Immature natural killer cell (primary cell): Measurements from ENCODE around the gene MEI1. TPM values are rescaled to one million over a fixed set of nuclear protein-coding genes. Genes with fewer than 3 reads are reported as not detected.
"Not testable (repeated sequence)": the region's sequence is repeated elsewhere in the genome, so short reads cannot be mapped to it uniquely, and the experiment has no call there.

ENCODE experiments used
- DNase-seq, 3 donors: peaks; one replicate each; pipeline ENCODE4 v3.0.0; 2022; ENCODE audit warnings: mixed read lengths in 1 of 3
- H3K27ac Mint-ChIP-seq, 6 donors: one replicate each; pipeline ENCODE4 v1.8.0; 2020; ENCODE audit warnings: mixed read lengths in 6 of 6, mild to moderate bottlenecking in 5 of 6, inconsistent platforms in 4 of 6, moderate library complexity in 3 of 6
- H3K27me3 Mint-ChIP-seq, 3 donors: one replicate each; pipeline ENCODE4 v1.8.0; 2020 to 2021; ENCODE audit warnings: low read depth in 3 of 3, mild to moderate bottlenecking in 3 of 3, mixed read lengths in 3 of 3, moderate library complexity in 3 of 3, inconsistent platforms in 1 of 3
- H3K36me3 Mint-ChIP-seq, 3 donors: one replicate each; pipeline ENCODE4 v1.8.0; 2020; ENCODE audit warnings: mixed read lengths in 3 of 3, inconsistent platforms in 2 of 3, mild to moderate bottlenecking in 2 of 3
- H3K4me1 Mint-ChIP-seq, 2 donors: one replicate each; pipeline ENCODE4 v1.8.0; 2020; ENCODE audit warnings: inconsistent platforms in 2 of 2, mild to moderate bottlenecking in 2 of 2, mixed read lengths in 2 of 2, moderate library complexity in 1 of 2
- H3K4me3 Mint-ChIP-seq, 5 donors: one replicate each; pipeline ENCODE4 v1.8.0; 2020; ENCODE audit warnings: mild to moderate bottlenecking in 5 of 5, mixed read lengths in 5 of 5, inconsistent platforms in 3 of 5, moderate library complexity in 3 of 5
- H3K9me3 Mint-ChIP-seq, 6 donors: one replicate each; pipeline ENCODE4 v1.8.0; 2020; ENCODE audit warnings: mild to moderate bottlenecking in 6 of 6, mixed read lengths in 6 of 6, inconsistent platforms in 4 of 6, moderate library complexity in 3 of 6
- polyA plus RNA-seq, 3 donors: library from polyadenylated mRNA; unstranded; fragments of 300-500 nt; fragmentation: Illumina TruSeq; gene quantifications; one replicate each; pipeline ENCODE4 v1.2.3, GENCODE V29; 2021

Gene MEI1
- polyA plus RNA-seq, 3 donors from 2014 or later = 122 to 250 (median 178) TPM

DNA sequence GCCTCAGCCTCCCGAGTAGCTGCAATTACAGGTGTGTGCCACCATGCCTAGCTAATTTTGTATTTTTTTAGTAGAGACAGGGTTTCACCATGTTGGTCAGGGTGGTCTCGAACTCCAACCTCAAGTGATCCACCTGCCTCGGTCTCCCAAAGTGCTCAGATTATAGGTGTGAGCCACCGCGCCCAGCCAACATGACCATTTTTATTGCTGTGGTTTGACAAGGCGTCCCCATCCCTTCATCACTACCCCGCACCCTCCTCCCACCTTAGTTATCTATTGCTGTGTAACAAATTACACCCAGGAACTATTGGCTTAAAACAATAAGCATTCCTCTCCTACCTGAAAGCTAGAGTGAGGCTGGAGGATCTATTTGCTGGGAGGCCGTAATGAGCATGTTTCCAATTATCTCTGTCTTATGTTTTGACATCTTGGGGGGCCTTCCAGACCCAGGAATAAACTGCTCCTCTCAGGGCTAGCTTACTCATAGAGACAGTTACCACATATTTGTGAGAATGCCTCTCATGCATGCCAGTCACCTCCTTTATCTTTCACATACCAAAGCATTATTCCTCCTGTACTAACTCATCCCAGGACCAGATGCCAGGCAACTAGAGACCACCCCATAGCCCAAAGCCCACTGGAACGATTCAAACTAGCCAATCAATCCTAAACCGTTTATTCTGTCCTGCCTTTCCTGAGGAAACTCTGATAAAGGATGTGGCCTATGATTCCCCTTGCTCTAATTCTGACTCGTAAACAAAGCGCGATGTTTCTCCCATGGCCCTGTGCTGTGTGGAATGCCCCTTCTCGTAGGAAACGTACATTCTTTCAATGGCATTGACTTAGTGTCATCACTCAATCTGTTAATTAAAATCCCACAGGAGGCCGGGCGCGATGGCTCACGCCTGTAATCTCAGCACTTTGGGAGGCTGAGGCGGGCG, 30.1 kb upstream of the MEI1 start:
- Mint-ChIP-seq H3K4me3 (peak overlapping the region in 1 of 5 donors; percentile 29), H3K27me3 (peaks cover 5 to 7% (median 7%) of the 10 kb centered on the region in 3 donors), H3K9me3 (no peaks in the 10 kb centered on the region), H3K4me1 (peaks cover 13 to 16% of the 10 kb centered on the region in 2 donors), H3K27ac (peak overlapping the region in 4 of 6 donors; percentile 10 to 60 (median 40)), H3K36me3 (peaks cover 0 to 11% (median 3%) of the 10 kb centered on the region in 3 donors)
- no peak for DNase-seq

DNA sequence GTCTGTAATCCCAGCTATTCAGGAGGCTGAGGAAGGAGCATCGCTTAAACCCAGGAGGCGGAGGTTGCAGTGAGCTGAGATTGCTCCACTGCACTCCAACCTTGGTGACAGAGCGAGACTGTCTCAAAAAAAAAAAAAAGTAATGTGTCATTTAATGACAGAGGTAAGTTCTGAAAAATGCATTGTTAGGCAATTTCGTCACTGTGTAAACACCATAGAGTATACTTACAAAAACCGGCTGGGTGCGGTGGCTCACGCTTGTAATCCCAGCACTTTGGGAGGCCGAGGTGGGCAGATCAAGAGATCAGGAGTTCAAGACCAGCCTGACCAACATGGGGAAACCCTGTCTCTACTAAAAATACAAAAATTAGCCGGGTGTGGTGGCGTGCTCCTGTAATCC, 27.2 kb upstream of the MEI1 start:
- not testable (repeated sequence) for H3K4me3 Mint-ChIP-seq, H3K9me3 Mint-ChIP-seq, H3K27me3 Mint-ChIP-seq, DNase-seq
- Mint-ChIP-seq H3K27ac (peak overlapping the region in 1 of 6 donors; percentile 40), H3K4me1 (peaks cover 6 to 11% of the 10 kb centered on the region in 2 donors), H3K36me3 (peaks cover 0 to 21% (median 7%) of the 10 kb centered on the region in 3 donors)

DNA sequence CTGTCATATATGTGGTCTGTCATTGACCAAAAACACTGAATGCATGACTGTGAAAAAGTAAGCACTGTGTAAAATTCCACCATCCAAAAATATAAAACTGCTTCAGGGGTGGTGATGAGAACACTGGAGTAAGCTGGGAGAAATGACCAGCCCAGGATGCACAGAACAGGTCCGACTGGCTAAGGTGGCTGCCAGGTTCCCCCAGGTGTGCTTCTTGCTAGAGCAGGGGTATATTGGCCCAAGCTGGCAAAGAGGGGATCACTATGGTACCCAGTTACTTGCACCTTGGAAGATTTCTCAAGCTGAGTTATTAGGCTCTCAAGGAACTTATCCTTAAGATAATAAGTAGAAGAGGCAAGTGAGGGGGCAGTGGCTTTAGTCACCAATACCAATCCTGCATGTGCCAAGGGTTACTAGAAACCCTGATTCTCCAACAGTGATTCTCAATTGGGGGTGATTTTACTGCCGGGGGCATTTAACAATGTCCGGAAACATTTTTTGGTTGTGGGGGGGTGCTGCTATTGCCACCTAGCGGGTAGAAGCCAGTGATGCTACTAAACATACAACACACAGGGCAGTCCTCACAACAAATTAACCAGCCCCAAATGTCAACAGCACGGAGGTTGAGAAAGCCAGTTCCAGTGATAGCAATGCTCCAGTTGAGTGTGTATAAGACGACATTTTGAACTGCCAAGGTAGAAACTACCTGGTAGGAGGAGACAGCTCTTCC, 26.4 kb upstream of the MEI1 start:
- H3K4me1 Mint-ChIP-seq = peaks cover 6 to 11% of the 10 kb centered on the region in 2 donors
- peak overlapping the region in 2 of 6 donors; percentile 51 to 53 for H3K27ac Mint-ChIP-seq
- H3K27me3 Mint-ChIP-seq = peaks cover 0 to 5% (median 4%) of the 10 kb centered on the region in 3 donors
- no peaks in the 10 kb centered on the region for H3K9me3 Mint-ChIP-seq
- peaks cover 0 to 25% (median 11%) of the 10 kb centered on the region in 3 donors for H3K36me3 Mint-ChIP-seq
- DNase-seq = no peak
- no peak overlapping the region for H3K4me3 Mint-ChIP-seq

DNA sequence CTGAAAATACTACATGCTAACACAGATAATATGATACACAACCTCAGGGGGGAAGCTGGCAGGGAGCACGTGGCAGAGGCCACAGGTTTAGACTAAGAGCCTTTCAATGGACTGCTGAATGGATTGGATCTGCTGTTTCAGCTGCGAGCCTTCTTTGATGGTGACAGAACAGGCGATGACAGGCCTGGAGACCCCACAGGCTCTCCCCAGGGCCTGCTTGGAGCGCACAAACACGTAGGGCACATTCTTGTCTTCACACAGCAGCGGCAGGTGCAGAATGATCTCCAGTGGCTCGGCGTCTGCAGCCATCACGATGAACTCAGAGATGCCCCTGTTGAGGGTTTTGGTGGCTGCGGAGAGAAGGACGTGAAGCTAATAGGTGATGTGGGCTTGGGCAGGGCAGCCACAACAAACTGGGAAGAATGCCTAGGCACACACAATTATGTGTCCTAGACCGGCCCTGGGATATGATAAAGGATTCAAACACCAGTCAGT, 24.4 kb upstream of the MEI1 start:
- Mint-ChIP-seq H3K27ac (no peak overlapping the region), H3K4me3 (no peak overlapping the region), H3K36me3 (peaks cover 0 to 31% (median 21%) of the 10 kb centered on the region in 3 donors), H3K4me1 (peaks cover 8 to 12% of the 10 kb centered on the region in 2 donors), H3K9me3 (no peaks in the 10 kb centered on the region), H3K27me3 (peaks cover 2 to 5% (median 4%) of the 10 kb centered on the region in 3 donors)
- DNase-seq = no peak

DNA sequence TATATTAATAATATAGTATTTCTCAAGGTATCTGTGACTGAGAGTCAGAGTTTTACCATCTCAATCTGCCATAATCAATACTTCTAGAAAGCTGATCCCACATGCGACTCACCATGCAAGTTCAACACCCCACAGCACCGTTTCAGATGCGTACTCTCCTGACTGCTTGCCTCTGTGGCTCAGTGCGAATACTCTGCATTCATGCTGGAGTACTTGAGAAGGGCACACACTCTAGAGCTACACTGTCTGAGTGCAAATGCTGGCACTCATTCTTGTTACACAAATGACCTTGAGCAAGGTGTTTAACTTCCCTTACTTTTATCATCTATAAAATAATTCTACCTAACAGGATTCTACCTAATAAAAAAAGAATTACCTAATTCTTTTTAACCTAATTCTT, 23.2 kb upstream of the MEI1 start:
- Mint-ChIP-seq H3K27me3 (peaks cover 2 to 4% (median 2%) of the 10 kb centered on the region in 3 donors), H3K4me1 (peaks cover 9 to 25% of the 10 kb centered on the region in 2 donors), H3K36me3 (peaks cover 0 to 35% (median 24%) of the 10 kb centered on the region in 3 donors), H3K4me3 (no peak overlapping the region), H3K9me3 (no peaks in the 10 kb centered on the region), H3K27ac (peak overlapping the region in 3 of 6 donors; percentile 29 to 48 (median 46))
- DNase-seq = no peak

DNA sequence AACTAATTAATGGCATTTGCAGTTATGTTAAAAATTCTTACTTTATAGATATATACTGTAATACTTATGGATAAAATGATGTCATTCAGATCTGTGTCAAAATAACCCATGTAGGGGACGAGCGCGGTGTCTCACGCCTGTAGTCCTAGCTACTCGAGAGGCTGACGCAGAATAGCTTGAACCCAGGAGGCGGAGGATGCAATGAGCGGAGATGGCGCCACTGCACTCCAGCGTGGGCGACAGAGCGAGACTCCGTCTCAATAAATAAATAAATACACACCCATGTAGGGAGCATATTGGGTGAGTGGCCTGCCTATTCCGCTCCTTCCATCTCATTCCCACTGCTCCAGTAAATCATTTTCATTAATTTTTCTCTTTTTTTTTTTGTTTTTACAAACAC, 17.7 kb upstream of the MEI1 start:
- Mint-ChIP-seq H3K4me3 (peak overlapping the region; percentile 96 to 100 (median 97)), H3K4me1 (peaks cover 19 to 57% of the 10 kb centered on the region in 2 donors), H3K27me3 (peaks cover 0 to 6% (median 4%) of the 10 kb centered on the region in 3 donors), H3K27ac (peak overlapping the region; percentile 94 to 100 (median 98)), H3K36me3 (peaks cover 0 to 20% (median 18%) of the 10 kb centered on the region in 3 donors), H3K9me3 (no peaks in the 10 kb centered on the region)
- DNase-seq = peak in 1 of 3 donors; percentile 14

DNA sequence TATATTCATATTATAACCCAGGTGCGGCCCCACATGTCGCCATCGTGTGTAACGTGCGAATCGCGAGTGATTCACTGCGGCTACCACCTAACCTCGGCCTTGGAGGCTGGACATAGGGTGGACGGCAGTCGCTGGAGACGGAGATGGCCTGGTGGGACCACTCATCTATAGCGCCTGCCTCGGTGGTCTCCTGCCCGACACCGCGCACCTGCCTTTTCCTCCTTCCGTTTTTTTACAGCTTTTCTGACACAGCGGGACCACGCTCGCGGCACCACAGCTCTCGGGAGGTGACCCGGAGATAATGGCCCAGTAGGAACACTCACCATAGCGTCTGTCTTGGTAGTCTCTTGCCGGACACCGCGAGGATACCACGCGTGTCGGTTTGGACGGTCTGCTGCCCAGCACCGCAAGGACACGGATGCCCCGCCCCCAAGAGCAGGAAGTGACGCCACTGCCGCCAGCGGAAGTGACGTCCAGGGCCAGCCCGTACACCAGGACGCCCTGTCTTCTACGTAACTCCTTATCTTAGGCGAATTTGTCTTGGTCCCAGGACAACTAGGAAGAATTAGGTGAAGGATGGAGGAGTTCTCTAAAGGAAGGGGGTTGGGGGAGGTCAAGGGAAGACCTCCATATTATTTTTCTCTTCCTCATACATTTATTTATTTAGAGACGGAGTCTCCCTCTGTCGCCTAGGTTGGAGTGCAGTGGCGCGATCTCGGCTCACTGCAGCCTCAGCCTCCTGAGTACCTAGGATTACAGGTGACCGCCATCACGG, 17.1 kb upstream of the MEI1 start:
- DNase-seq = peak; percentile 83 to 90 (median 86)
- Mint-ChIP-seq H3K27me3 (peaks cover 0 to 6% (median 4%) of the 10 kb centered on the region in 3 donors), H3K27ac (peak overlapping the region; percentile 94 to 100 (median 98)), H3K4me3 (peak overlapping the region; percentile 96 to 100 (median 97)), H3K4me1 (peaks cover 22 to 60% of the 10 kb centered on the region in 2 donors), H3K9me3 (no peaks in the 10 kb centered on the region), H3K36me3 (peaks cover 0 to 20% (median 14%) of the 10 kb centered on the region in 3 donors)

DNA sequence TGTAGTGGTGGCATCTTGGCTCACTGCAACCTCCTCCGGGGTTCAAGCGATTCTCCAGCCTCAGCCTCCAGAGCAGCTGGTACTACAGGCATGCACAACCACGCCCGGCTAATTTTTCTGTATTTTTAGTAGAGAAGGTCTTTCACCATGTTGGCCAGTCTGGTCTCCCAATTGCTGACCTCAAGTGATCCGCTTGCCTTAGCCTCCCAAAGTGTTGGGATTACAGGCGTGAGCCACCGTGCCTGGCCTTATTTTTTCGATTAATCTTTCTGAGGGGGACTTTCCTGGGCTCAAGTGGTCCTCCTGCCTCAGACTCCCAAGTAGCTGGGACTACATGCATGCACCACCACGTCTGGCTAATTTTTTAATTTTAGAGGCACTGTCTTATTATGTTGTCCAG, 16.3 kb upstream of the MEI1 start:
- Mint-ChIP-seq H3K4me3 (peak overlapping the region; percentile 96 to 100 (median 97)), H3K27me3 (peaks cover 0 to 6% (median 4%) of the 10 kb centered on the region in 3 donors)

DNA sequence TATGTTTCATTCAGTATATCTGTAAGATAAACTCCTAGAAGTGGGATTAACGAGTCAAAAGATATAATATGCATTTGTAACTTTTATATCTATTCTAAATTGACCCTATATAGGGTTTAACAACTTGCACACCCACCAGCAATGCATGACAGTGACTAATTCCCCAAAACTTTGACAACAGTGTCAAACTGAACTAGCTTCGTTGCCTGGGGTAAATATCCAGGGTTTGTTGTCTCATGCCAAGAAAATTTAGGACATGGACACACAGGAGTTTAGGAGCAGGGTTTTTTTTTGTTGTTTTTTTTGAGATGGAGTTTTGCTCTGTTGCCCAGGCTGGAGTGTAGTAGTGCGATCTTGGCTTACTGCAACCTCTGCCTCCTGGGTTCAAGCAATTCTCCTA, 15.7 kb upstream of the MEI1 start:
- peak overlapping the region; percentile 94 to 100 (median 98) for H3K27ac Mint-ChIP-seq
- no peaks in the 10 kb centered on the region for H3K9me3 Mint-ChIP-seq
- peaks cover 29 to 63% of the 10 kb centered on the region in 2 donors for H3K4me1 Mint-ChIP-seq
- peaks cover 1 to 7% (median 6%) of the 10 kb centered on the region in 3 donors for H3K27me3 Mint-ChIP-seq
- peaks cover 0 to 11% (median 5%) of the 10 kb centered on the region in 3 donors for H3K36me3 Mint-ChIP-seq
- no peak for DNase-seq
- peak overlapping the region in 4 of 5 donors; percentile 44 to 100 (median 97) for H3K4me3 Mint-ChIP-seq

More for the DNA sequence above, 16.3 kb upstream of the MEI1 start:
- Mint-ChIP-seq H3K4me1 (peaks cover 27 to 62% of the 10 kb centered on the region in 2 donors), H3K36me3 (peaks cover 0 to 16% (median 11%) of the 10 kb centered on the region in 3 donors), H3K9me3 (no peaks in the 10 kb centered on the region), H3K27ac (peak overlapping the region; percentile 94 to 100 (median 98))
- no peak for DNase-seq

DNA sequence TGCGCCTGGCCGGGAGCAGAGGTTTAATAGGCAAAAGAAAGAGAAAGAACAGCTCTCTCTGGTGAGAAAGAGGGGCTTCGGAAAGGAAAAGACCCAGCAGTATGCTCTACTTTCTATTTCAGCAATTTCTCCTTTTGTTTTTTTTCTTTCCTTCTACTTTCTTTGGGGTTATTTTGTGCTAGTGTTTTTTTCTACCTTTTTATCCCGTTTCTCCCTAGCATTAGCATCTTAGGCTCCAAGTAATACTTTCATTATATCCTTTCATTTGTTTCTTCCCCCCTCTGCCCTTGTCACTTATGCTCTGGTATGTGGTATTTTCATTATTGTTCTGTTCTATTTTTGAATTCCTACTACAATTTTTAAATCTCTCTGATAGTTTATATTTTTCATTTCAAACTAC, 15.1 kb upstream of the MEI1 start:
- H3K27ac Mint-ChIP-seq = peak overlapping the region; percentile 9 to 97 (median 80)
- H3K27me3 Mint-ChIP-seq = peaks cover 5 to 12% (median 9%) of the 10 kb centered on the region in 3 donors
- peaks cover 32 to 68% of the 10 kb centered on the region in 2 donors for H3K4me1 Mint-ChIP-seq
- no peak for DNase-seq
- no peaks in the 10 kb centered on the region for H3K9me3 Mint-ChIP-seq
- H3K36me3 Mint-ChIP-seq = peaks cover 0 to 10% (median 5%) of the 10 kb centered on the region in 3 donors
- H3K4me3 Mint-ChIP-seq = peak overlapping the region in 2 of 5 donors; percentile 14 to 33

DNA sequence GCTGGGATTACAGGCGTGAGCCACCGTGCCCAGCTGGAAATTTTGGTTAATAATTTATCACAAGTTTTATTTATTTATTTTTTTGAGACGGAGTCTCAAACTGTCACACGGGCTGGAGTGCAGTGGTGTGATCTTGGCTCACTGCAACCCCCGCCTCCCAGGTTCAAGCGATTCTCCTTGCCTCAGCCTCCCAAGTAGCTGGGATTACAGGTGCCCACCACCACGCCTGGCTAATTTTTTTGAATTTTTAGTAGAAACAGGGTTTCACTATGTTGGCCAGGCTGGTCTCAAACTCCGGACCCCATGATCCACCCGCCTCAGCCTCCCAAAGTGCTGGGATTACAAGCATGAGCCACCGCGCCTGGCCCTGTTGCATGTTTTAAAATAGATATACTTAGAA, 12.4 kb upstream of the MEI1 start:
- peaks cover 5 to 12% (median 11%) of the 10 kb centered on the region in 3 donors for H3K27me3 Mint-ChIP-seq
- DNase-seq, H3K36me3 Mint-ChIP-seq, H3K9me3 Mint-ChIP-seq: not testable (repeated sequence)
- peaks cover 30 to 65% of the 10 kb centered on the region in 2 donors for H3K4me1 Mint-ChIP-seq
- peak overlapping the region in 2 of 6 donors; percentile 97 to 98 for H3K27ac Mint-ChIP-seq
- peak overlapping the region; percentile 93 to 98 (median 94) for H3K4me3 Mint-ChIP-seq

DNA sequence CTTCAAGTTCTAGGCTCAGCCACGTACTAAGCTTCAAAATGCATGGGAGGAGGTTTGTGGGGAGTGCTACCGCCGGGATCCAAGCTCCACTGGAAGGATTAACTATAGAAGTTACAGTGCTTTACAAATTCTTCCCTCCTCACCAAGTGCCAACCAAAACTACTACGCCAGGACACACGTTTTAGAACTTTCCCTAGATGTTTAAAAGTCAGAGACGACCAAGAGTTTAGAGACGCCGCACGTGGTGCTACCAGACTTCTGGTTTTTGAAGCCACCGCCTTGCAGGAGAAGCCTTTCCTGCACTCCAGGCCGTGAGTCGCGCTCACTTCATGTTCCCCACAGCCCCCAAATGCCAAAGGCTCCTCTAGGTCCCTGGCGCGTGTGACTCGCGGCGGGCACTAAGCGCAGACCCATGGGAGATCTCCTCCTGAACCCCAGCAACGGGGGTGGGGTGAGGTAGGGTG, 11.4 kb upstream of the MEI1 start:
- Mint-ChIP-seq H3K9me3 (no peaks in the 10 kb centered on the region), H3K27ac (peak overlapping the region; percentile 97 to 99 (median 98)), H3K4me1 (peaks cover 25 to 55% of the 10 kb centered on the region in 2 donors), H3K36me3 (no peaks in the 10 kb centered on the region), H3K4me3 (peak overlapping the region; percentile 93 to 98 (median 94)), H3K27me3 (peaks cover 5 to 8% (median 6%) of the 10 kb centered on the region in 3 donors)
- peak in 1 of 3 donors; percentile 5 for DNase-seq
